Measurements from ENCODE around the gene PRR5. TPM values are rescaled to one million over a fixed set of nuclear protein-coding genes. Genes with fewer than 3 reads are reported as not detected.

The PRR5 gene
- total and polyA plus RNA-seq, 7 donors: 7.9 to 35.6 (median 12.7) TPM

DNA sequence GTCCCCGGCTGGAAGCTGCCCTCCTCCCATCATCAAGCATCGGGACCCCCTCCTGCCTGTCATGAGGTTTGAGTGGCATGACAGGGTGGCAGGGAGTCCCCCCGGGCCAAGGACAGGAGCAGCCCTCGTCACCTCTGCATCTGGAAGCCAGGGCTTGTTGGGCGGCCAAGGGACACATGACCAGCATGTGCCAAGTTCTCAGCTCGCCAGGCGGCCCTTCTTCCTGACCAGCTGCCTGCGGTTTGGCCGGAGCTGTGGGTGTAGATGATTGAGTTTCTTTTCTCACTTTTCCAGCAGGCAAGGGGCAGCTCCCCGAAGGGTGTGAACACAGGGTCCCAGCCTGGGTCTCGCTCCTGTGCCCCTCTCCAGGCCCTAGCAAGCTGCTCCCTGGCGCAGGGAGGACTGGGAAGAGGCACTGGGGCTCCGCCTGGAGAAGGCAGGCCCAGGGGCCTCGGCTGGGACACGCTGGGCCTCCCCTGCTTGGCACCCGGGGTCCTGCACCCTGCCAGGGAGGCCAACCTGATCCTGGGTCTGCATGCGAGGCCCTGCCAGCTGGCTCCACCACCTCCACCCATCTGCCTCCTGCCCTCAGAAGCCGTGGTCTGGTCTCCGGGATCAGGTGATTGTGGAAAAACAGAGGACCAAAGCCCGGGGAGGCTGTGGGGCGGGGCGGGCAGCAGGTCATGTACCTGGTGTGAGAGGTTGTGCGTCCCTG, 63.7 kb downstream of the PRR5 start:
- intact Hi-C loops (cut with DNase I): no loop called here
- DNase-seq: no peak
- Histone ChIP-seq H3K27me3 (no peaks in the 10 kb centered on the region), H3K4me1 (no peaks in the 10 kb centered on the region), H3K4me3 (no peak overlapping the region), H3K36me3 (no peaks in the 10 kb centered on the region), H3K9me3 (no peaks in the 10 kb centered on the region), H3K27ac (no peak overlapping the region)
- TF ChIP-seq POLR2A (IDR thresholded peaks at IDR 0.05): no peak
- TF ChIP-seq EP300 (IDR thresholded peaks at IDR 0.05): no peak
- TF ChIP-seq POLR2AphosphoS5 (IDR thresholded peaks at IDR 0.05): no peak
- TF ChIP-seq, protein P1, sequence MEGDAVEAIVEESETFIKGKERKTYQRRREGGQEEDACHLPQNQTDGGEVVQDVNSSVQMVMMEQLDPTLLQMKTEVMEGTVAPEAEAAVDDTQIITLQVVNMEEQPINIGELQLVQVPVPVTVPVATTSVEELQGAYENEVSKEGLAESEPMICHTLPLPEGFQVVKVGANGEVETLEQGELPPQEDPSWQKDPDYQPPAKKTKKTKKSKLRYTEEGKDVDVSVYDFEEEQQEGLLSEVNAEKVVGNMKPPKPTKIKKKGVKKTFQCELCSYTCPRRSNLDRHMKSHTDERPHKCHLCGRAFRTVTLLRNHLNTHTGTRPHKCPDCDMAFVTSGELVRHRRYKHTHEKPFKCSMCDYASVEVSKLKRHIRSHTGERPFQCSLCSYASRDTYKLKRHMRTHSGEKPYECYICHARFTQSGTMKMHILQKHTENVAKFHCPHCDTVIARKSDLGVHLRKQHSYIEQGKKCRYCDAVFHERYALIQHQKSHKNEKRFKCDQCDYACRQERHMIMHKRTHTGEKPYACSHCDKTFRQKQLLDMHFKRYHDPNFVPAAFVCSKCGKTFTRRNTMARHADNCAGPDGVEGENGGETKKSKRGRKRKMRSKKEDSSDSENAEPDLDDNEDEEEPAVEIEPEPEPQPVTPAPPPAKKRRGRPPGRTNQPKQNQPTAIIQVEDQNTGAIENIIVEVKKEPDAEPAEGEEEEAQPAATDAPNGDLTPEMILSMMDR (IDR thresholded peaks at IDR 0.05): no peak
- 68 to 72% methylated on average over 23 of the region's 23 CpGs for WGBS, 2 donors

DNA sequence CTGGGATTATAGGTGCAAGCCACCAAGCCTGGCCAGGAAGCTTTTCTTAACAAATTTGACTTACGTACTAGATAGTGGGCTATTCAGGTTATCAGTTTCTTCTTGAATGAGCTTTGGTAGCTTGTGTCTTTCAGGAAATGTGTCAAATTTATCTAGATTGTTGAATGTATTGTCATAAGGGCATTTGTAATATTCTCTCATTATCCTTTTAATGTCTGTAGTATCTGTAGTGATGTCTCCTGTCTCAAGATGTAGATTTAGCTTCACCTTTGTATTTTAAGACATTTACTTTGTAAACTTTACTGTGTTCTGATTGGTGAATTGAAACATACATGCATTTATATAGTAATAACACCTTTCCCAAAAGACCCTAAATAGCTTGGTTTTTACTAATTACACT, 71.1 kb downstream of the PRR5 start:
- DNase-seq: no peak
- no peak overlapping the region for H3K4me3 ChIP-seq
- peaks cover 0 to 10% (median 2%) of the 10 kb centered on the region in 4 donors for H3K9me3 ChIP-seq
- H3K27ac ChIP-seq: no peak overlapping the region
- WGBS, 2 donors: 68 to 90% methylated on average over 1 of the region's 1 CpG
- H3K36me3 ChIP-seq: no peaks in the 10 kb centered on the region
- H3K27me3 ChIP-seq: peaks cover 0 to 11% (median 0%) of the 10 kb centered on the region in 3 donors
- TF ChIP-seq, protein P1 (IDR thresholded peaks at IDR 0.05): no peak
- no peak for TF ChIP-seq EP300 (IDR thresholded peaks at IDR 0.05)
- intact Hi-C loops (cut with DNase I): no loop called here
- H3K4me1 ChIP-seq: no peaks in the 10 kb centered on the region

DNA sequence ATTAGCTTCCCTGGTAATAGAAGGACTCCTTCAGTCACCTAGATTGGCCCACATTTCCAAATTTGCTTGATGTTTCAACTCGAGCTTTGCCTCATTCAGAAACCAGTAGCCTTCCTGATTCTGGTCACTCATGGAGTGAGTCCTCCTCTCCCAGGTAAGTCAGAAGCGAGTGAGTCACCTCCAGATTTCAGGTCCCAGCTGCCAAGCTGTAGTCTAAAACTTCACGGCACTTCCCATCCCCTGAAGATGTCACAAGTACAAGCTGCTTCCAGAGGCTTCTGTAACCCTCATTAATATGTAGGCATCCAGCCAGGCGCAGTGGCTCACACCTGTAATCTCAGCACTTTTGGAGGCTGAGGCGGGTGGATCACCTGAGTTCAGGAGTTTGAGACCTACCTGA, 73.9 kb downstream of the PRR5 start:
- peaks cover 0 to 23% (median 0%) of the 10 kb centered on the region in 3 donors for H3K27me3 ChIP-seq
- DNase-seq: no peak
- TF ChIP-seq, protein P1 (IDR thresholded peaks at IDR 0.05): no peak
- TF ChIP-seq POLR2A (IDR thresholded peaks at IDR 0.05): no peak
- TF ChIP-seq POLR2AphosphoS5 (IDR thresholded peaks at IDR 0.05): no peak
- H3K9me3 ChIP-seq: peaks cover 0 to 10% (median 2%) of the 10 kb centered on the region in 4 donors
- 78 to 86% methylated on average over 5 of the region's 5 CpGs for WGBS, 2 donors
- intact Hi-C loops (cut with DNase I): no loop called here
- H3K27ac ChIP-seq: no peak overlapping the region
- no peaks in the 10 kb centered on the region for H3K4me1 ChIP-seq
- no peaks in the 10 kb centered on the region for H3K36me3 ChIP-seq
- H3K4me3 ChIP-seq: no peak overlapping the region

DNA sequence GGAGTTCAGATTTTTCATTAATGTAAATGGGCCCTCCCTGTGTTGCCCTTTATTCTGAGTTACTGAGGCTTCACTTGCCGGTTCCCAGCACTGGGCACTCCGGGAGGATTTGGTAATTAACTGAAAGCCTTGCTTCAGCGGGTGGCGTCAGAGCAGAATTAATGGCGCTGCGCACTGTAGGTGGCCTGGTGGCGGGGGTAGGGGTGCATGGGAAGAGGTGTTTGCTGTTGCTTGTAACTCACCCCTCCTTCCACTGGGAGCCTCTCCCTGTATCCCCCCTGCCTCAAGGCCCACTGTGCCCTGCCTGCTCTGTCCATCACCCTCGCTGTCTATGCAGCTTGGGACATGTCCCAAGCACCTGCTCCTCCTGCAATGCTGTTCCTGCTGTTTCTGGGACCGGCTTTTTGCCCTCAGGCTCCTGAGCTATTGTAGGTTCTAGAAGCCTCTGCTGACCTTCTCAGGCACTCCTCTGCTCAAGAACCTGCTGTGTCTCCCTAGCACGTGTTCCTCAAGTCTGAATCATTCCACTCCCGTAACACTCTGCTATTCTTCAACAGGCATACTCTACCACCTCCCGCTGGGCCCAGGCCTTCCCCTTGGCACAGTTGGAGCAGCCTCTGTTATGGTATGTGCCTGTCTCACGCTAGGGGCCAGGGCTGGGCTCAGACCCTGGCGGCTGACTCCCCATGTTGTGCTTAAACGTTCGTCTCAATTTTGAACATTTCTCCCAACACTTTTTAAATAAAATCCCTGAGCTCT, 74.8 kb downstream of the PRR5 start:
- 45 to 78% methylated on average over 16 of the region's 16 CpGs for WGBS, 2 donors
- H3K36me3 ChIP-seq: no peaks in the 10 kb centered on the region
- no peak overlapping the region for H3K4me3 ChIP-seq
- TF ChIP-seq, protein P1 (IDR thresholded peaks at IDR 0.05): no peak
- TF ChIP-seq EP300 (IDR thresholded peaks at IDR 0.05) (no peak), POLR2A (IDR thresholded peaks at IDR 0.05) (no peak), POLR2AphosphoS5 (IDR thresholded peaks at IDR 0.05) (no peak)
- H3K27ac ChIP-seq: no peak overlapping the region
- DNase-seq: no peak
- peaks cover 0 to 10% (median 2%) of the 10 kb centered on the region in 4 donors for H3K9me3 ChIP-seq
- peaks cover 0 to 32% (median 0%) of the 10 kb centered on the region in 3 donors for H3K27me3 ChIP-seq
- intact Hi-C loops (cut with DNase I): no loop called here
- H3K4me1 ChIP-seq: no peaks in the 10 kb centered on the region
